ENCODE measurements around the gene ABHD1.

The ABHD1 gene

DNA sequence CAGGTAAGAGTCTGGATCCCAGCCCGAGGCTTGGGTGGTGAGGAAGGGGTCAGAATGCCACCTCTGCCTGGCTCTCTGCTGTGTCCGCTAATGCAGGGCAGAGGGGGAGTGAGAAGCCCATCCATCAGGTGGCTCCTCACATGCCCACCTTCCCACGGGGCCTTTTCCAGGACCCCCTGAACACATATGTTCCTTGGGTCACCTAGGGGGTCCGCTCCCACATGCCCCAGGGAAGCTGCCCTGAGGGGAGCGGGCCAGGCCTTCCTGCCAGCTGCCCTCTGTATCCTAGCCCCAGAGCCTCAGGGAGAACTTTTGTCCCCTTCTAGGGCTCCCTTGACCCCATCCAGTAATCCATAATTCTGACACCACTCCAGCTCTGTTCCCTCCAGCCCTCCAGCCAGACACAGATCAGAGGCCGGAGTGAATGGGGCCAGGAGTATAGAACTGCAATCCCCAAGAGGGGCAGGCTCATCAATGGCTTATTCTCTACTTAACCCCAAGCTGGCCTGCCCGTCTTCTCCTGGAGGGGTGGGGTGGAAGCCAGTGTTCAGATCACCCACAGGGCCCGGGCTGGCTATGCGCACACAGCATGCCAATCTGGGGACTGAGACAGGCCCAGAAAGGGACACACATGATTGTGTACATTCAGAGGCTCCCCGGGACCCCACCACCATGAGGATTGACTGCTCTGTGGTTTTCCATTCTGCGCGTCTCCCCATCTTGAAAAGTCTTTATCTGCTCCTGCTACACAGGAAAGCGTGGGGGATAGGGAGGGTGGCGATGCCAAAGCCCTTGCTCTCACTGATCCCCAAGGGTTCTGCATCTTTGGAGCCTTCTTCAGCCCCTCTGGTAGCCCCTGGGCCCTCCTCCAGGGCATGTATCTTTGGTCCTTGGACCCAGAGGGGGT lies 44.1 kb upstream of the ABHD1 start:
- H3K4me3 ChIP-seq (ENCODE audit: low read length), result no peak overlapping the region
- TF ChIP-seq CTCF (conservative IDR thresholded peaks at IDR 0.05; ENCODE audit: low read depth, low read length), result no peak
- no peak for DNase-seq (ENCODE audit: low read depth)

DNA sequence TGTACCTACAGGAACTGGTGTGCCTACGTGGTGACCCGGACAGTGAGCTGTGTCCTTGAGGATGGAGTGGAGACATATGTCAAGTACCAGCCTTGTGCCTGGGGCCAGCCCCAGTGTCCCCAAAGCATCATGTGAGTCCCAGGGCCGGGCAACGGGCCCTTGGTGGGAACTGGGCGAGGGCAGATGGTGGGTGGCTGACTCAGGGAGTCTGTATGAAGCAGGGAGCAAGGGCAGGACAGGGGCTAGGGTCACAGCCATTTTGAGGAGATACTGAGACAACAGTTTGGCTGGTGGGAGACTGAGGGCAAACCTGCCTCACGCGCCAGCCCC lies 43.5 kb upstream of the ABHD1 start:
- no peak overlapping the region for H3K4me3 ChIP-seq (ENCODE audit: low read length)
- no peak for DNase-seq (ENCODE audit: low read depth)

GRCh38 chr2:27080603-27080936 lies 43.0 kb upstream of the ABHD1 start:
- DNase-seq (ENCODE audit: low read depth), result no peak
- H3K4me3 ChIP-seq (ENCODE audit: low read length), result no peak overlapping the region
- no peak for TF ChIP-seq CTCF (conservative IDR thresholded peaks at IDR 0.05; ENCODE audit: low read depth, low read length)

More for the DNA sequence above, 43.5 kb upstream of the ABHD1 start:
- no peak for TF ChIP-seq CTCF (conservative IDR thresholded peaks at IDR 0.05; ENCODE audit: low read depth, low read length)

DNA sequence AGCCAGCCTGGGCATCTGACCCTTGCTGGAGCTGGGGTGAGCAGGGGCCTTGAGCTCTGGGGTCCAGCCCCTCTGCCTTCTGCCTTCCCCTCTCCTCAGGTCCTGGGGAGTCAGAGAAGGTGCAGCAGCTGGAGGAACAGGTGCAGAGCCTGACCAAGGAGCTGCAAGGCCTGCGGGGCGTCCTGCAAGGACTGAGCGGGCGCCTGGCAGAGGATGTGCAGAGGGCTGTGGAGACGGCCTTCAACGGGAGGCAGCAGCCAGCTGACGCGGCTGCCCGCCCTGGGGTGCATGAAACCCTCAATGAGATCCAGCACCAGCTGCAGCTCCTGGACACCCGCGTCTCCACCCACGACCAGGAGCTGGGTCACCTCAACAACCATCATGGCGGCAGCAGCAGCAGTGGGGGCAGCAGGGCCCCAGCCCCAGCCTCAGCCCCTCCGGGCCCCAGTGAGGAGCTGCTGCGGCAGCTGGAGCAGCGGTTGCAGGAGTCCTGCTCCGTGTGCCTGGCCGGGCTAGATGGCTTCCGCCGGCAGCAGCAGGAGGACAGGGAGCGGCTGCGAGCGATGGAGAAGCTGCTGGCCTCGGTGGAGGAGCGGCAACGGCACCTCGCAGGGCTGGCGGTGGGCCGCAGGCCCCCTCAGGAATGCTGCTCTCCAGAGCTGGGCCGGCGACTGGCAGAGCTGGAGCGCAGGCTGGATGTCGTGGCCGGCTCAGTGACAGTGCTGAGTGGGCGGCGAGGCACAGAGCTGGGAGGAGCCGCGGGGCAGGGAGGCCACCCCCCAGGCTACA lies 41.4 kb upstream of the ABHD1 start:
- no peak overlapping the region for H3K4me3 ChIP-seq (ENCODE audit: low read length)
- TF ChIP-seq CTCF (conservative IDR thresholded peaks at IDR 0.05; ENCODE audit: low read depth, low read length), result no peak
- DNase-seq (ENCODE audit: low read depth), result no peak

DNA sequence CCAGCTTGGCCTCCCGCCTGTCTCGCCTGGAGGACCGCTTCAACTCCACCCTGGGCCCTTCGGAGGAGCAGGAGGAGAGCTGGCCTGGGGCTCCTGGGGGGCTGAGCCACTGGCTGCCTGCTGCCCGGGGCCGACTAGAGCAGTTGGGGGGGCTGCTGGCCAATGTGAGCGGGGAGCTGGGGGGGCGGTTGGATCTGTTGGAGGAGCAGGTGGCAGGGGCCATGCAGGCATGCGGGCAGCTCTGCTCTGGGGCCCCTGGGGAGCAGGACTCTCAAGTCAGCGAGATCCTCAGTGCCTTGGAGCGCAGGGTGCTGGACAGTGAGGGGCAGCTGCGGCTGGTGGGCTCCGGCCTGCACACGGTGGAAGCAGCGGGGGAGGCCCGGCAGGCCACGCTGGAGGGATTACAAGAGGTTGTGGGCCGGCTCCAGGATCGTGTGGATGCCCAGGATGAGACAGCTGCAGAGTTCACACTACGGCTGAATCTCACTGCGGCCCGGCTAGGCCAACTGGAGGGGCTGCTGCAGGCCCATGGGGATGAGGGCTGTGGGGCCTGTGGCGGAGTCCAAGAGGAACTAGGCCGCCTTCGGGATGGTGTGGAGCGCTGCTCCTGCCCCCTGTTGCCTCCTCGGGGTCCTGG lies 40.7 kb upstream of the ABHD1 start:
- no peak overlapping the region for H3K4me3 ChIP-seq (ENCODE audit: low read length)
- no peak for DNase-seq (ENCODE audit: low read depth)
- no peak for TF ChIP-seq CTCF (conservative IDR thresholded peaks at IDR 0.05; ENCODE audit: low read depth, low read length)

DNA sequence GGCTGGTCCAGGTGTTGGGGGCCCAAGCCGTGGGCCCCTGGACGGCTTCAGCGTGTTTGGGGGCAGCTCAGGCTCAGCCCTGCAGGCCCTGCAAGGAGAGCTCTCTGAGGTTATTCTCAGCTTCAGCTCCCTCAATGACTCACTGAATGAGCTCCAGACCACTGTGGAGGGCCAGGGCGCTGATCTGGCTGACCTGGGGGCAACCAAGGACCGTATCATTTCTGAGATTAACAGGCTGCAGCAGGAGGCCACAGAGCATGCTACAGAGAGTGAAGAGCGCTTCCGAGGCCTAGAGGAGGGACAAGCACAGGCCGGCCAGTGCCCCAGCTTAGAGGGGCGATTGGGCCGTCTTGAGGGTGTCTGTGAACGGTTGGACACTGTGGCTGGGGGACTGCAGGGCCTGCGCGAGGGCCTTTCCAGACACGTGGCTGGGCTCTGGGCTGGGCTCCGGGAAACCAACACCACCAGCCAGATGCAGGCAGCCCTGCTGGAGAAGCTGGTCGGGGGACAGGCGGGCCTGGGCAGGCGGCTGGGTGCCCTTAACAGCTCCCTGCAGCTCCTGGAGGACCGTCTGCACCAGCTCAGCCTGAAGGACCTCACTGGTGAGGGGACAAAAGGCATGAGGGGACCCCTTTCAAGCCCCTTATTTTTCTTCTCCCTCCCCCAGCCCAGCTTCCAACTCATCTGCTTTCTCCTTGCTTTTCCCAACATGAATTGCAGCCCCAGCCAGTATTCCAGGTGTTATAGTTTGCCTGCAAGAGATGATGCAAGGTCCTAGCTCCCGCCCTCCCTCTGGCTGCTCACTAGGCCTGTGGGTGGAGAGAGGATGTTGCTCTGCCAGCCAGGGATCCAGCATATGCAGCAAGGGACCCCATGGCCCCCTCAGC lies 40.0 kb upstream of the ABHD1 start:
- H3K4me3 ChIP-seq (ENCODE audit: low read length), result no peak overlapping the region
- TF ChIP-seq CTCF (conservative IDR thresholded peaks at IDR 0.05; ENCODE audit: low read depth, low read length), result no peak
- no peak for DNase-seq (ENCODE audit: low read depth)

All from retinal pigment epithelial cell (primary cell).